Subcutaneous abdominal adipose tissue (tissue), 5 donors: Measurements from ENCODE around the gene NR1D1.

Source experiments
- H3K27ac ChIP-seq: one replicate; pipeline ENCODE4 v1.7.0; 2013; ENCODE audit warnings: low read depth, mild to moderate bottlenecking, inconsistent platforms, low read length, moderate library complexity
- H3K27me3 ChIP-seq, 5 donors: one replicate each; pipeline ENCODE4 v1.7.0; 2013; ENCODE audit warnings: low read length in 5 of 5, inconsistent platforms in 1 of 5; ENCODE audit not compliant: control insufficient read depth in 5 of 5, insufficient read depth in 4 of 5
- H3K36me3 ChIP-seq, 5 donors: one replicate each; pipeline ENCODE4 v1.7.0; 2013; ENCODE audit warnings: low read length in 5 of 5; ENCODE audit not compliant: control insufficient read depth in 5 of 5, insufficient read depth in 5 of 5
- H3K4me1 ChIP-seq, 5 donors: one replicate each; pipeline ENCODE4 v1.7.0; 2013; ENCODE audit warnings: low read length in 5 of 5, mild to moderate bottlenecking in 3 of 5, moderate library complexity in 1 of 5; ENCODE audit not compliant: control insufficient read depth in 5 of 5, insufficient read depth in 5 of 5
- H3K4me3 ChIP-seq, 5 donors: one replicate each; pipeline ENCODE4 v1.7.0; 2013; ENCODE audit warnings: low read length in 5 of 5, low read depth in 1 of 5
- H3K9ac ChIP-seq, 5 donors: one replicate each; pipeline ENCODE4 v1.7.0; 2013; ENCODE audit warnings: low read length in 5 of 5, mild to moderate bottlenecking in 4 of 5, moderate library complexity in 3 of 5
- H3K9me3 ChIP-seq, 5 donors: one replicate each; pipeline ENCODE4 v1.7.0; 2013; ENCODE audit warnings: low read length in 5 of 5; ENCODE audit not compliant: control insufficient read depth in 5 of 5
- donor health status: healthy.
- donor health status: healthy.
- donor health status: healthy.
- donor health status: healthy.
- donor health status: healthy.

The NR1D1 gene

DNA sequence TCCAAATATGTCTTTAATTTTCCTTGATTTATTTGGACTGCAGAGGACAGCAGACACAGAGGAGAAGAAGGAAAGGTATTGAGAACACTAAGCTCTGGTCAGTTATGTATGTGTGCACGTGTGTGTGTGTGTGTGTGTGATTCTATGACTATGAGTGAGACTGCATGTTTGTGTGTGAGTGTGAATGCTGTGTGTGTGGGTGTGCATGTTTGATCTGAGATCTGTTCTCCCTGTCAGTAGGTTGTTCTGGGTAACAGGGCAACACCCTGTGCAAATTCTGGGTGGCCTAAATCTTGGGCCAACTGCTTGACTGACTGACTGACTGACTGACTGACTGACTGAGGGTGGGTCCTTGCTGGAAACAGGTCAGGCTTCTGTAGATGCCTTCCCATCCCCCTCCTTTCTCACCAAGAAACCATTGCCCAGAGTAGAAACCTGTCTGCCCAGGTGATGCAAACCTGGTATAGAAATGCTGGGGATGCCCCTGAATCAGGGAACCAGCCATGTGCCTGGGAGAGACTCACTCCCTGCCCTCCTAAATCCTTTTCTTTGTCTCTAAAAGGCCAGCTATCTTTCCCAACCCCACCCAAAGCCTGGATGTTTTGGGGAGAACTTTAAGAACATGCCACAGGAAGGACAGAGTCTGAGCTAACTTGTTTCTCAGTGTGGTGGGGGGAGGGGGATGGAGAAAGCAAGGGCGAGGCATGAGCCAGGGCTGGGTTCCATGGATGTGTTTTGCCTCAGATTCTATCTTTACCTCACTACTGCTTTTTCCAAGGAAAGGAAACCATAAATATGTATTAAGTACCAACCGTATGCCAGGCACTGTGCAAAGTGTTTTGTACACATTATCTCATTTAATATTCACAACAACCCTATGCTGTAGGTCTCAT is 4.5 kb upstream of the NR1D1 start:
- Histone ChIP-seq H3K9me3 (no peaks in the 10 kb centered on the region), H3K4me3 (peak overlapping the region in 1 of 5 donors; percentile 5), H3K36me3 (no peaks in the 10 kb centered on the region), H3K9ac (no peak overlapping the region), H3K27me3 (peaks cover 0 to 8% (median 0%) of the 10 kb centered on the region in 5 donors), H3K27ac (no peak overlapping the region), H3K4me1 (peaks cover 39 to 97% (median 85%) of the 10 kb centered on the region in 5 donors)

DNA sequence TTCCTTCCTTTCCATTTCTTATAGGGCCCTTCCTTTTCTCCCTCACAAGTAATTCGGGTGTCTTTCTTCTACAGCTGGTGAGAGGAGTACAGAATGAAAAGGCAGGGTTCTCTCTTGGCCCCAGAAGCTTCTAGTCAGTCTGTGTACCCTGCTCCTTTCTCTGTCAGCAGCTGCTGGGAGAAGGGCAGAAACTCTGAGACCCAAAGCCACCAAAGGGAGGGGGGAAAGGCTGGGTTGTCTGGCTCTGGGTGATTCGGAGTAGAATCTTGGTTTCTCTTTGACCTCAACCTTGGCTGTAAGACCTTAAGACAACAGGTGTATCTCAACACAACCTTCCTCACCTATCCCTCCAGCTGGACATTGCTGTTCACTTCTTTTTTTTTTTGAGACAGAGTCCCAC is 3.3 kb upstream of the NR1D1 start:
- Histone ChIP-seq H3K9ac (peak overlapping the region in 2 of 5 donors; percentile 32 to 35), H3K4me3 (peak overlapping the region in 1 of 5 donors; percentile 10), H3K4me1 (peaks cover 36 to 92% (median 74%) of the 10 kb centered on the region in 5 donors), H3K27ac (peak overlapping the region; percentile 61), H3K36me3 (no peaks in the 10 kb centered on the region), H3K9me3 (no peaks in the 10 kb centered on the region), H3K27me3 (peaks cover 0 to 8% (median 0%) of the 10 kb centered on the region in 5 donors)

GRCh38 chr17:40103071-40103661 is 2.8 kb upstream of the NR1D1 start:
- Histone ChIP-seq H3K36me3 (peaks cover 0 to 1% (median under 1%) of the 10 kb centered on the region in 5 donors), H3K27me3 (peaks cover 0 to 8% (median 0%) of the 10 kb centered on the region in 5 donors), H3K9ac (peak overlapping the region in 2 of 5 donors; percentile 32 to 35), H3K9me3 (no peaks in the 10 kb centered on the region), H3K27ac (peak overlapping the region; percentile 61), H3K4me1 (peaks cover 36 to 92% (median 76%) of the 10 kb centered on the region in 5 donors), H3K4me3 (peak overlapping the region in 2 of 5 donors; percentile 10 to 27)

- Histone ChIP-seq H3K9ac (peak overlapping the region in 3 of 5 donors; percentile 47 to 97 (median 70)), H3K4me3 (peak overlapping the region; percentile 42 to 100 (median 86)), H3K36me3 (peaks cover 0 to 16% (median 14%) of the 10 kb centered on the region in 5 donors), H3K4me1 (peaks cover 43 to 92% (median 76%) of the 10 kb centered on the region in 5 donors), H3K27me3 (peaks cover 0 to 8% (median 0%) of the 10 kb centered on the region in 5 donors), H3K27ac (peak overlapping the region; percentile 95), H3K9me3 (no peaks in the 10 kb centered on the region)
These were observed 1.2 kb upstream of the NR1D1 start for GRCh38 chr17:40101367-40102210.

GRCh38 chr17:40100669-40101366 is 429 bp upstream of the NR1D1 start:
- H3K9me3 ChIP-seq: no peaks in the 10 kb centered on the region
- peak overlapping the region; percentile 72 to 100 (median 90) for H3K4me3 ChIP-seq
- peak overlapping the region; percentile 88 to 98 (median 97) for H3K9ac ChIP-seq
- H3K27ac ChIP-seq: peak overlapping the region; percentile 95
- H3K27me3 ChIP-seq: peaks cover 0 to 8% (median 0%) of the 10 kb centered on the region in 5 donors
- H3K4me1 ChIP-seq: peaks cover 47 to 92% (median 76%) of the 10 kb centered on the region in 5 donors
- peaks cover 0 to 24% (median 21%) of the 10 kb centered on the region in 5 donors for H3K36me3 ChIP-seq

GRCh38 chr17:40099619-40100418 is 570 bp downstream of the NR1D1 start:
- H3K9ac ChIP-seq: peak overlapping the region; percentile 88 to 98 (median 97)
- H3K27me3 ChIP-seq: peaks cover 0 to 8% (median 0%) of the 10 kb centered on the region in 5 donors
- H3K4me3 ChIP-seq: peak overlapping the region; percentile 86 to 100 (median 92)
- H3K9me3 ChIP-seq: no peaks in the 10 kb centered on the region
- peaks cover 0 to 34% (median 31%) of the 10 kb centered on the region in 5 donors for H3K36me3 ChIP-seq
- peaks cover 52 to 92% (median 76%) of the 10 kb centered on the region in 5 donors for H3K4me1 ChIP-seq
- H3K27ac ChIP-seq: peak overlapping the region; percentile 95

DNA sequence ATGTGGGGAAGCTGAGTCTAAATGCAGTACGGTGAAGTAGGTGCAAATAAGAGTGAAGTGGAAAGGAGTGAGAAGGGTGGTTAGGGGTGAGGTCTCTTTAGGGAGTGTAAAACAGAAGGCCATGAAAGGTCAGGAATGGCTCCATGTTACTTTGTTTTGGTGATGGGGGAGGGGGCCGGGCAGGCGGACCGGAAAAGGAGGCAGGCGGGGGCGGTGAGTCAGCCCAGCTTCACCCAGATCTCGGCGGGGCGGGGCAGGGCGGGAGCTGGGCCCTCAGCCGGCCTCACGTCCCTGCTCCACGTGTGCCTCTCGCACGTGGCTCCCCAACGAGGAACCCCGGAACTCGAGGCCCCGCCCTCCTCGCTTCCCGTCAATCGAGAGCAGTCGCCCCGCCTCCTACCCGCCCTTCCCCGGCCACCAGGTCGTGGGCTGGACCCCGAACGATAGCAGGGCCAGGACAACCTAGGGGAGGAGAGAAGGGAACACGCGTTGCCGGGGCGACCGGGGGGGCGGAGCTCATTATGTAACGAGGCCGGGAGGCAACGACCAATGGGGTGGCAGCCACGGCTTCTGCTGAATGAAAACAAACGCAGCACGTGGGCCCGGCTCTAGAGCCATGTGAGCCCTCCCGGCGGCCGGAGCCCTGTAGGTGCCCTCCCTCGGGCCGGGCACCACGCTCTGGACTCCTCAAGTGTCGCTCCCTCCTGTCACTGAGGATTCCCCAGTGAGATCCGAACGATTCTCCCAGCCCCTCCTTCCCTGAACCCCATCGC is 1.4 kb downstream of the NR1D1 start:
- Histone ChIP-seq H3K4me1 (peaks cover 46 to 92% (median 77%) of the 10 kb centered on the region in 5 donors), H3K4me3 (peak overlapping the region; percentile 86 to 100 (median 92)), H3K36me3 (peaks cover 0 to 41% (median 39%) of the 10 kb centered on the region in 5 donors), H3K9ac (peak overlapping the region; percentile 88 to 98 (median 97)), H3K27ac (peak overlapping the region; percentile 95), H3K9me3 (no peaks in the 10 kb centered on the region), H3K27me3 (peaks cover 0 to 8% (median 0%) of the 10 kb centered on the region in 5 donors)
